HFF-Myc (cell line): ENCODE data around the gene POU2AF3.

ENCODE experiments used
- DNase-seq: peaks from one replicate; pipeline ENCODE4 v3.0.0-alpha.2; 2011; ENCODE audit warnings: low read depth; ENCODE audit errors: extremely low read depth
- H3K4me3 ChIP-seq: replicated peaks from 2 replicates; pipeline ENCODE4 v1.5.1; 2011; ENCODE audit warnings: low read depth, mild to moderate bottlenecking, control low read depth, low read length
- TF ChIP-seq, protein P1 (sequence below): IDR thresholded peaks from 2 replicates; pipeline ENCODE4 v1.5.1; 2012; ENCODE audit warnings: mild to moderate bottlenecking, low read depth, low read length, control low read depth; ENCODE audit errors: missing control alignments

The POU2AF3 gene

DNA sequence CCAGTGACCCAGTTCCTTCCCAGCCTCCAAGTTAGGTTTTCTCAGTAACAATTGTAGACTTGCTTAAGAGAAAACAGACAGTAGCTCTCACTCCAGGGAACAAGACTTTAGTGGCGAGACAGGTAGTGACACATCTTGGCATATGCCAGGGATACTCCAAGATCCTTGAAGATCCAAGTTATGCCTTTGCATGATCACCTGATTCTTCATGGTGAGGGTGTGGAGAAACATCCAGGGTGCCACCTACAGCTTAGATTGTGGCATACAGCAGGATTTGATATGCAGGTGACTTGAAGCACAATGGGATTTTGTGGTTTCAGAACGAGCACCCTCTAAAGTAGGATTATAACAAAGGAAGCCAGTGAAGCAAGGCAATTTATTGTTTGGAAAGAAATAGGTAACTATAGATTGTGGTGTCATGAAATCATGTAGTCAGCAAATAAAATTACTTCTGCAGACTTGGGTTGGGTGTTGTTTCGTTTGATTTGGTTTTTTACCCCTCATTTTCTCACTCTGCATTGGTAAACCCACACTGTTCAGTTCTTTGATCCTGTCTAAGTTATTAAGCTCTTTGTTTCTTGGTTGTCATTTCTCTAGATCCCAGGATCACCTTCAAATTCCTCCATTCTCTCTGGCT, 9.2 kb downstream of the POU2AF3 start:
- no peak for DNase-seq

DNA sequence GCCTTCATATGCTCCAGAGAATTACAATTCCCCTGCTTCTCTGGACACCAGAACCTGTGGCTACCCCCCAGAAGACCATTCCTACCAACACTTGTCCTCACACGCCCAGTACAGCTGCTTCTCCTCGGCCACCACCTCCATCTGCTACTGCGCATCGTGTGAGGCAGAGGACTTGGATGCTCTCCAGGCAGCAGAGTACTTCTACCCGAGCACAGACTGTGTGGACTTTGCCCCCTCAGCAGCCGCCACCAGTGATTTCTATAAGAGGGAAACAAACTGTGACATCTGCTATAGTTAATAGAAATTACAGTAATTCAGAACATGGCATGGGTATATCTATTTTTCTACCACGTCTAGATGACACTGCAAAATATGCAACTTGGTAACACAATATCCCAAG, 9.8 kb downstream of the POU2AF3 start:
- TF ChIP-seq, protein P1, sequence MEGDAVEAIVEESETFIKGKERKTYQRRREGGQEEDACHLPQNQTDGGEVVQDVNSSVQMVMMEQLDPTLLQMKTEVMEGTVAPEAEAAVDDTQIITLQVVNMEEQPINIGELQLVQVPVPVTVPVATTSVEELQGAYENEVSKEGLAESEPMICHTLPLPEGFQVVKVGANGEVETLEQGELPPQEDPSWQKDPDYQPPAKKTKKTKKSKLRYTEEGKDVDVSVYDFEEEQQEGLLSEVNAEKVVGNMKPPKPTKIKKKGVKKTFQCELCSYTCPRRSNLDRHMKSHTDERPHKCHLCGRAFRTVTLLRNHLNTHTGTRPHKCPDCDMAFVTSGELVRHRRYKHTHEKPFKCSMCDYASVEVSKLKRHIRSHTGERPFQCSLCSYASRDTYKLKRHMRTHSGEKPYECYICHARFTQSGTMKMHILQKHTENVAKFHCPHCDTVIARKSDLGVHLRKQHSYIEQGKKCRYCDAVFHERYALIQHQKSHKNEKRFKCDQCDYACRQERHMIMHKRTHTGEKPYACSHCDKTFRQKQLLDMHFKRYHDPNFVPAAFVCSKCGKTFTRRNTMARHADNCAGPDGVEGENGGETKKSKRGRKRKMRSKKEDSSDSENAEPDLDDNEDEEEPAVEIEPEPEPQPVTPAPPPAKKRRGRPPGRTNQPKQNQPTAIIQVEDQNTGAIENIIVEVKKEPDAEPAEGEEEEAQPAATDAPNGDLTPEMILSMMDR, result no peak
- no peak overlapping the region for H3K4me3 ChIP-seq

More for the DNA sequence above, 9.2 kb downstream of the POU2AF3 start:
- no peak overlapping the region for H3K4me3 ChIP-seq
- TF ChIP-seq, protein P1, result no peak

DNA sequence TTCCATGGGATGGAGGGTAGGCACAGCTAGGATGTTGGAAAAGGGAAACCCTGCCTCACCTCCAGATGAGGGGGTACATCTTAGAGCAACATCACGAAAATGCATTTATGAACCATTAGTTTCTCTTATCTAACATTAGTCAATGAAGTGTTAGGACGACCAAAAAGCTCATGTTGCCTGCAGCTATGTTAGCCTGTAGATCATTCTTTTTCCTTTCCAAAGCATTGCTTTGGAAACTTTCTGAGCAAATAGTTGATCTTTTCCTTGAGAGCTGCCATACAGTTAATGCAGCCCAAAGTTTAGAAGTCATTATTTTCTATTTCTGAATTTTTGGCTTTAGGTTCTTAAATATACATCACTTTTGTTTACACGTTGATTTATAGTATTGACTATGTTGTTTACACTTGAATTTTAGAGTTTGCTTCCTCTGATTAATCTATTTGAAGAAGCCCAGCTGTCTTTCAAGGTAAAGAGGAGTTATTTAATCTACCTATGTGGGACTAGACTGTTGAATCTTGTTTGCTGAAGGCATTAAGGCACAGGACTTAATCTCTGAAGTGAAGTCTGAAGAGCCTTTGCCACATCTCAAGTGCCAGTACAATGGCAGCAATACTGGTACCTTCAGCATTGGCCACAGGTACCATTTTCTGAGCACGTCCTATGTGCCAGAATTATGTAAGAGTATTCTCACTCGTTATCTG, 11.0 kb downstream of the POU2AF3 start:
- no peak overlapping the region for H3K4me3 ChIP-seq
- TF ChIP-seq, protein P1, result no peak
- DNase-seq, result no peak

More for the DNA sequence above, 9.8 kb downstream of the POU2AF3 start:
- no peak for DNase-seq

DNA sequence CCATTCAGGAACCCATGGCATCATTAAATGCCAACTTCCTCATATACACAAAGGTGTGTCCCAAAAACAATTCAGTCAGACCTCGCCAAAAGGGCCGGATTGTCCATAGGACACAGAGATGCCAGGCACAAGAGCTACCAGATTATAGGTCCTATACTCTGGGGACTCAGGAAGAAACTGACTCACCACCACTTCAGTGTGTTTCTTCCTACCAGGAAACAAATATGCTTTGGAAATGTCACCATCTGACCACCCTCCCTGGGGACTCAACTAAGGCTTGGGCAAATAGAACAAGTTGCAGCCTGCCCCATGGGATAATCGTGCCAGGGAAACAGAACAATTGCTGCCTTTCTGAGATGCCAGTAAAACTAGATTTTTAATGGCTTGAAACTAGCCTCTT, 11.7 kb downstream of the POU2AF3 start:
- TF ChIP-seq, protein P1, result no peak
- no peak overlapping the region for H3K4me3 ChIP-seq
- no peak for DNase-seq

DNA sequence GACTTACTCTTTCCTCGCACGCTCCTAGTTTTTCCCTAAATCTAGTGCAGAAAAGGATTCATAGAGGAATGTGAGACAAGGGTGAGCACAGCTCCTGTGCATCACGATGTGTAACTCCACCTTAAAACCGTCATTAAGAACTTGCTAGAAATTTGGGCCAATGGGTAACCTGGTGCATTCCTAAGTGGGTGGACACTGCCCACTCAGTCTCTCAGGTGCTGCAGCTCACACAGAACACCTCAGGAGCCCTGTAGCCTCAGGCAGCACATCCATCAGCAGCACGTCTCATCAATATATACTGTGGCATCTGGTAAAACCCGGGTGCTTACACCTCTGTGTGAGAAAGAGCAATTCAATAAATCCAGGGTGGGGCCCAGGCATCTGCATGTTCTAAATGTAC, 12.4 kb downstream of the POU2AF3 start:
- TF ChIP-seq, protein P1, result no peak
- no peak for DNase-seq
- H3K4me3 ChIP-seq, result no peak overlapping the region

DNA sequence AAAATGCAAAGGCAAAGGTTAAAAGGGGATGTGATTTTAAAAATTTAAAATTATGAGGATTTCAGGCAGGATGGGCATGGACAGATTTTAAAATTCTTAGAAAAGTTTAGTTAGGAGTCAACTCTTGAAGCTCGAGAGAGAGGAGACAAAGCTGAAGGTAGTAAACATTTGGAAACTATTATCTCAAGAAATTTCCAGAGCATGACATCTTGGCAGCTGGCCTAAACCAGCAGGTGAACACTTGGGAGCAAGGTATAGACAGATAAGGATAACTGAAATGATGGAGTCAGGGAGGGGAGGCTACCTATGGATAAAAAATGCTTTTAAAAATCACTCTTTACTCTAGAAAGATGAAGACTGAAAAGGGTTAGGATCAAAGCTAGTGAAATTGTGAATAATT, 13.7 kb downstream of the POU2AF3 start:
- TF ChIP-seq, protein P1, result no peak
- no peak overlapping the region for H3K4me3 ChIP-seq
- DNase-seq, result no peak
